Neural cell (in vitro differentiated cells): ENCODE results near the gene UCN2. TPM values are rescaled to one million over a fixed set of nuclear protein-coding genes. Genes with fewer than 3 reads are reported as not detected.

Experiments
- H2AFZ ChIP-seq: fragments of 200-600, 300-800 bp; sonication (generic), shearing (Covaris generic); 2 replicates; pipeline ENCODE4 v1.6.0; 2014; ENCODE audit warnings: low read depth, mild to moderate bottlenecking, antibody characterized with exemption, low read length, moderate library complexity
- H3F3A ChIP-seq: fragments of 200-600 bp; shearing (Covaris generic); 2 replicates; pipeline ENCODE4 v1.6.1; 2016; ENCODE audit warnings: mild to moderate bottlenecking, moderate library complexity, mixed read lengths, antibody characterized with exemption, low read length; ENCODE audit not compliant: insufficient read depth, poor library complexity, severe bottlenecking
- H3K27ac ChIP-seq: fragments of 200-600, 300-800 bp; sonication (generic), shearing (Covaris generic); 2 replicates; pipeline ENCODE4 v1.5.1; 2014; ENCODE audit warnings: mild to moderate bottlenecking, low read length, moderate library complexity
- H3K27me3 ChIP-seq: fragments of 300-800, 200-600 bp; sonication (generic), shearing (Covaris generic); 2 replicates; pipeline ENCODE4 v1.6.0; 2014; ENCODE audit warnings: mild to moderate bottlenecking, low read depth, low read length, moderate library complexity; ENCODE audit not compliant: insufficient read depth
- H3K36me3 ChIP-seq: fragments of 300-800, 200-600 bp; sonication (generic), shearing (Covaris generic); 2 replicates; pipeline ENCODE4 v1.5.1; 2014; ENCODE audit warnings: mild to moderate bottlenecking, antibody characterized with exemption, low read length, moderate library complexity; ENCODE audit not compliant: insufficient read depth
- H3K4me2 ChIP-seq: fragments of 300-800, 200-600 bp; sonication (generic), shearing (Covaris generic); 2 replicates; pipeline ENCODE4 v1.6.0; 2014; ENCODE audit warnings: mild to moderate bottlenecking, low read length
- H3K4me3 ChIP-seq: fragments of 300-800, 200-600 bp; sonication (generic), shearing (Covaris generic); 2 replicates; pipeline ENCODE4 v1.5.1; 2014; ENCODE audit warnings: mild to moderate bottlenecking, low read length, moderate library complexity
- H3K79me2 ChIP-seq: fragments of 200-600 bp; shearing (Covaris generic); replicated peaks from 2 replicates; pipeline ENCODE4 v1.6.0; 2014; ENCODE audit warnings: mild to moderate bottlenecking, low read length, moderate library complexity; ENCODE audit not compliant: insufficient read depth
- H3K9ac ChIP-seq: fragments of 300-800, 200-600 bp; sonication (generic), shearing (Covaris generic); 2 replicates; pipeline ENCODE4 v1.6.1; 2016; ENCODE audit warnings: mild to moderate bottlenecking, low read length, mixed read lengths
- H3K9me2 ChIP-seq: fragments of 200-600 bp; shearing (Covaris generic); 2 replicates; pipeline ENCODE4 v1.6.1; 2016; ENCODE audit warnings: mild to moderate bottlenecking, low read length, mixed read lengths; ENCODE audit not compliant: insufficient read depth
- H3K9me3 ChIP-seq: fragments of 200-600, 300-800 bp; sonication (generic), shearing (Covaris generic); 2 replicates; pipeline ENCODE4 v1.6.1; 2016; ENCODE audit warnings: mild to moderate bottlenecking, mixed run types, low read length, moderate library complexity, mixed read lengths
- H4K20me1 ChIP-seq: fragments of 200-600 bp; shearing (Covaris generic); 2 replicates; pipeline ENCODE4 v1.6.1; 2016; ENCODE audit warnings: mild to moderate bottlenecking, mixed run types; ENCODE audit not compliant: insufficient read depth
- EP300 ChIP-seq: fragments of 450-650 bp; conservative IDR thresholded peaks from 2 replicates; pipeline ENCODE4 v1.6.1; 2014; ENCODE audit warnings: antibody characterized with exemption, mild to moderate bottlenecking, moderate library complexity; ENCODE audit not compliant: poor library complexity, severe bottlenecking
- EZH2 ChIP-seq: fragments of 200-600, 300-800 bp; shearing (Covaris generic), sonication (generic); IDR thresholded peaks from 2 replicates; pipeline ENCODE4 v1.6.1; 2014; ENCODE audit warnings: antibody characterized with exemption, low read length, borderline replicate concordance, mild to moderate bottlenecking; ENCODE audit not compliant: insufficient read depth, poor library complexity, severe bottlenecking
- MXI1 ChIP-seq: fragments of 450-650 bp; conservative IDR thresholded peaks from 2 replicates; pipeline ENCODE4 v1.6.1; 2014; ENCODE audit warnings: antibody characterized with exemption, mild to moderate bottlenecking; ENCODE audit not compliant: poor library complexity, severe bottlenecking
- POLR2AphosphoS5 ChIP-seq: IDR thresholded peaks from 2 replicates; pipeline ENCODE4 v1.6.1; 2012
- RAD21 ChIP-seq: fragments of 450-650 bp; conservative IDR thresholded peaks from 2 replicates; pipeline ENCODE4 v1.6.1; 2014; ENCODE audit warnings: antibody characterized with exemption, mild to moderate bottlenecking, moderate library complexity
- SMC3 ChIP-seq: fragments of 450-650 bp; conservative IDR thresholded peaks from 2 replicates; pipeline ENCODE4 v1.6.1; 2014; ENCODE audit warnings: antibody characterized with exemption, mild to moderate bottlenecking, moderate library complexity; ENCODE audit not compliant: poor library complexity
- TAF1 ChIP-seq: IDR thresholded peaks from 2 replicates; pipeline ENCODE4 v1.6.1; 2012; ENCODE audit warnings: low read depth
- polyA plus RNA-seq: library from polyadenylated mRNA; depleted of rRNA; stranded (reverse); fragments of >200 nt; gene quantifications from 2 replicates; pipeline ENCODE4 v1.2.3, GENCODE V29; 2014
- TF ChIP-seq, protein P1 (sequence below): IDR thresholded peaks from 2 replicates; pipeline ENCODE4 v1.6.1; 2012; ENCODE audit warnings: borderline replicate concordance
- TF ChIP-seq, protein P2 (sequence below): fragments of 450-650 bp; IDR thresholded peaks from 2 replicates; pipeline ENCODE4 v1.5.1; 2014; ENCODE audit warnings: antibody characterized with exemption, mild to moderate bottlenecking, moderate library complexity; ENCODE audit not compliant: poor library complexity, severe bottlenecking

The UCN2 gene
- polyA plus RNA-seq, 1 donor from 2014 or later: 0.68 TPM

GRCh38 chr3:48571938-48572337, 8.4 kb upstream of the UCN2 start:
- no peaks in the 10 kb centered on the region for H3F3A ChIP-seq
- no peak overlapping the region for H2AFZ ChIP-seq
- no peaks in the 10 kb centered on the region for H3K9me3 ChIP-seq
- H3K4me2 ChIP-seq: no peak overlapping the region
- no peaks in the 10 kb centered on the region for H3K27me3 ChIP-seq
- H4K20me1 ChIP-seq: no peaks in the 10 kb centered on the region
- H3K4me3 ChIP-seq: no peak overlapping the region
- H3K9ac ChIP-seq: no peak overlapping the region
- H3K9me2 ChIP-seq: no peaks in the 10 kb centered on the region
- no peak overlapping the region for H3K27ac ChIP-seq
- H3K36me3 ChIP-seq: no peaks in the 10 kb centered on the region
- TF ChIP-seq MXI1 (no peak), EP300 (no peak), SMC3 (no peak)
- no peaks in the 10 kb centered on the region for H3K79me2 ChIP-seq

DNA sequence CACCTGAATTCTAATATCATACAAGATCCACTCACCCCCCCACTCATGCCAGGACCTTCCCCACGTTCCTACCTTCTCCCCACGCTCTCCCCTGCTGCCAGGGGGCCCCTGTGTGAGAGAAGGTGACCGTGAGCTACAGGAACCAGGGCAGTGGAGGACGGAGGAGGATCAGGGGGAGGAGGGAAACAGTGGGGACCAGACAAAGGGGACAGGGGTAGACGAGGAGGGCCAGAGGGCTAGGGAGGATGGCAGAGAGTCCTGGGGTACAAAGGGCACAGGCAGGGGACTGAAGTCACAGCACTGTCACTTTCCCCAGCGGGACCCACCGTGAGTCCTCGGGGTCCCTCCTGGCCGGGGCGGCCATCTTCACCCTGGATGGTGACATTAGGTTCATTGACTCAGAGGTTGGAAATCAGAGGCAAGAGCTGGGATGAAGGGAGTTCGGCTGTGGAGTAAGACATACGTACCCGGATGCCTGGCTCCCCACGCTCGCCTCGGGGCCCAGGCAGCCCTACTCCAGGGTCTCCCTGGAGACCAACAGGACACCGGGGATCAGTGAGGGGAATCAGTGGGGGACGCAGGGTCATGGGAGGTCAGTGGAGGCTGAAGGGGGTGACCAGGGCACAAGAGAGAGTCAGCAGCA, 6.3 kb upstream of the UCN2 start:
- Histone ChIP-seq H3K27ac (no peak overlapping the region), H3K27me3 (no peaks in the 10 kb centered on the region), H3K36me3 (no peaks in the 10 kb centered on the region), H4K20me1 (no peaks in the 10 kb centered on the region), H3K9me3 (no peaks in the 10 kb centered on the region), H3K4me2 (no peak overlapping the region), H3K9me2 (no peaks in the 10 kb centered on the region), H3K4me3 (no peak overlapping the region), H3K79me2 (no peaks in the 10 kb centered on the region), H2AFZ (no peak overlapping the region), H3K9ac (no peak overlapping the region), H3F3A (no peaks in the 10 kb centered on the region)
- TF ChIP-seq TAF1: no peak
- TF ChIP-seq EZH2: no peak
- TF ChIP-seq SMC3: no peak
- TF ChIP-seq POLR2AphosphoS5: no peak
- TF ChIP-seq MXI1: no peak
- TF ChIP-seq RAD21: no peak
- TF ChIP-seq, protein P1, sequence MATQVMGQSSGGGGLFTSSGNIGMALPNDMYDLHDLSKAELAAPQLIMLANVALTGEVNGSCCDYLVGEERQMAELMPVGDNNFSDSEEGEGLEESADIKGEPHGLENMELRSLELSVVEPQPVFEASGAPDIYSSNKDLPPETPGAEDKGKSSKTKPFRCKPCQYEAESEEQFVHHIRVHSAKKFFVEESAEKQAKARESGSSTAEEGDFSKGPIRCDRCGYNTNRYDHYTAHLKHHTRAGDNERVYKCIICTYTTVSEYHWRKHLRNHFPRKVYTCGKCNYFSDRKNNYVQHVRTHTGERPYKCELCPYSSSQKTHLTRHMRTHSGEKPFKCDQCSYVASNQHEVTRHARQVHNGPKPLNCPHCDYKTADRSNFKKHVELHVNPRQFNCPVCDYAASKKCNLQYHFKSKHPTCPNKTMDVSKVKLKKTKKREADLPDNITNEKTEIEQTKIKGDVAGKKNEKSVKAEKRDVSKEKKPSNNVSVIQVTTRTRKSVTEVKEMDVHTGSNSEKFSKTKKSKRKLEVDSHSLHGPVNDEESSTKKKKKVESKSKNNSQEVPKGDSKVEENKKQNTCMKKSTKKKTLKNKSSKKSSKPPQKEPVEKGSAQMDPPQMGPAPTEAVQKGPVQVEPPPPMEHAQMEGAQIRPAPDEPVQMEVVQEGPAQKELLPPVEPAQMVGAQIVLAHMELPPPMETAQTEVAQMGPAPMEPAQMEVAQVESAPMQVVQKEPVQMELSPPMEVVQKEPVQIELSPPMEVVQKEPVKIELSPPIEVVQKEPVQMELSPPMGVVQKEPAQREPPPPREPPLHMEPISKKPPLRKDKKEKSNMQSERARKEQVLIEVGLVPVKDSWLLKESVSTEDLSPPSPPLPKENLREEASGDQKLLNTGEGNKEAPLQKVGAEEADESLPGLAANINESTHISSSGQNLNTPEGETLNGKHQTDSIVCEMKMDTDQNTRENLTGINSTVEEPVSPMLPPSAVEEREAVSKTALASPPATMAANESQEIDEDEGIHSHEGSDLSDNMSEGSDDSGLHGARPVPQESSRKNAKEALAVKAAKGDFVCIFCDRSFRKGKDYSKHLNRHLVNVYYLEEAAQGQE: no peak
- no peak for TF ChIP-seq EP300
- TF ChIP-seq, protein P2, sequence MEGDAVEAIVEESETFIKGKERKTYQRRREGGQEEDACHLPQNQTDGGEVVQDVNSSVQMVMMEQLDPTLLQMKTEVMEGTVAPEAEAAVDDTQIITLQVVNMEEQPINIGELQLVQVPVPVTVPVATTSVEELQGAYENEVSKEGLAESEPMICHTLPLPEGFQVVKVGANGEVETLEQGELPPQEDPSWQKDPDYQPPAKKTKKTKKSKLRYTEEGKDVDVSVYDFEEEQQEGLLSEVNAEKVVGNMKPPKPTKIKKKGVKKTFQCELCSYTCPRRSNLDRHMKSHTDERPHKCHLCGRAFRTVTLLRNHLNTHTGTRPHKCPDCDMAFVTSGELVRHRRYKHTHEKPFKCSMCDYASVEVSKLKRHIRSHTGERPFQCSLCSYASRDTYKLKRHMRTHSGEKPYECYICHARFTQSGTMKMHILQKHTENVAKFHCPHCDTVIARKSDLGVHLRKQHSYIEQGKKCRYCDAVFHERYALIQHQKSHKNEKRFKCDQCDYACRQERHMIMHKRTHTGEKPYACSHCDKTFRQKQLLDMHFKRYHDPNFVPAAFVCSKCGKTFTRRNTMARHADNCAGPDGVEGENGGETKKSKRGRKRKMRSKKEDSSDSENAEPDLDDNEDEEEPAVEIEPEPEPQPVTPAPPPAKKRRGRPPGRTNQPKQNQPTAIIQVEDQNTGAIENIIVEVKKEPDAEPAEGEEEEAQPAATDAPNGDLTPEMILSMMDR: no peak
